Posterior cingulate gyrus (tissue), 11 donors: ENCODE results near the gene KIF13A.
"Not testable (repeated sequence)": the region's sequence is repeated elsewhere in the genome, so short reads cannot be mapped to it uniquely, and the experiment has no call there.

Source experiments
- DNase-seq, 10 donors: peaks; one replicate each; pipeline versions ENCODE4 v3.0.0 to v3.0.0-alpha.2; 2020 to 2021; ENCODE audit warnings: mixed read lengths in 3 of 10
- intact Hi-C: fragments of 100-400 bp; cut with DNase I; formaldehyde crosslinking; loops from one replicate; pipeline ENCODE4 v1.15.1; 2023

KIF13A gene

GRCh38 chr6:17859846-17860245 is 127.6 kb downstream of the KIF13A start:
- intact Hi-C loops, result no loop called here
- DNase-seq, result no peak

GRCh38 chr6:17858584-17858983 is 128.9 kb downstream of the KIF13A start:
- intact Hi-C loops, result no loop called here
- DNase-seq, result no peak

GRCh38 chr6:17857188-17857587 is 130.2 kb downstream of the KIF13A start:
- DNase-seq, intact Hi-C loops: not testable (repeated sequence)

GRCh38 chr6:17856306-17856705 is 131.1 kb downstream of the KIF13A start:
- intact Hi-C loops, result no loop called here
- no peak for DNase-seq

- intact Hi-C loops, result no loop called here
- DNase-seq, result no peak
Observed at GRCh38 chr6:17855381-17855780, 132.1 kb downstream of the KIF13A start.

- intact Hi-C loops, result no loop called here
- no peak for DNase-seq
Observed at GRCh38 chr6:17853533-17853932, 133.9 kb downstream of the KIF13A start.

- no peak for DNase-seq
- intact Hi-C loops, result no loop called here
Observed at GRCh38 chr6:17851720-17852161, 135.7 kb downstream of the KIF13A start.

- DNase-seq, result no peak
- intact Hi-C loops, result no loop called here
Observed at GRCh38 chr6:17851001-17851719, 136.3 kb downstream of the KIF13A start.

- intact Hi-C loops, result no loop called here
- no peak for DNase-seq
Observed at GRCh38 chr6:17850281-17850680, 137.2 kb downstream of the KIF13A start.

GRCh38 chr6:17847203-17847760 is 140.2 kb downstream of the KIF13A start:
- no peak for DNase-seq
- intact Hi-C loops, result no loop called here

- no peak for DNase-seq
- intact Hi-C loops, result no loop called here
Observed at GRCh38 chr6:17846762-17847161, 140.7 kb downstream of the KIF13A start.

- intact Hi-C loops, result no loop called here
- no peak for DNase-seq
Observed at GRCh38 chr6:17845598-17845997, 141.8 kb downstream of the KIF13A start.

GRCh38 chr6:17844967-17845366 is 142.5 kb downstream of the KIF13A start:
- intact Hi-C loops, DNase-seq: not testable (repeated sequence)

- intact Hi-C loops, result no loop called here
- DNase-seq, result no peak
Observed at GRCh38 chr6:17842934-17843821, 144.3 kb downstream of the KIF13A start.

- DNase-seq, result no peak
- intact Hi-C loops, result no loop called here
Observed at GRCh38 chr6:17842014-17842776, 145.2 kb downstream of the KIF13A start.

- DNase-seq, result no peak
- intact Hi-C loops, result loop anchor here (10.0 kb wide), 1 partner anchor 145 kb away; the partner anchor contains the start of gene KIF13A
Observed at GRCh38 chr6:17839513-17840223, 147.8 kb downstream of the KIF13A start.

- intact Hi-C loops, result loop anchor here (10.0 kb wide), 1 partner anchor 149 kb away; the partner anchor contains the start of gene KIF13A
- DNase-seq, result no peak
Observed at GRCh38 chr6:17836293-17836692, 151.1 kb downstream of the KIF13A start.

- intact Hi-C loops, result loop anchor here (10.0 kb wide), 1 partner anchor 149 kb away; the partner anchor contains the start of gene KIF13A
- no peak for DNase-seq
Observed at GRCh38 chr6:17835784-17836183, 151.7 kb downstream of the KIF13A start.

- DNase-seq, result no peak
- intact Hi-C loops, result loop anchor here (5.0 to 10.0 kb wide), 2 partner anchors 154 to 291 kb away; partner anchors contain the start of genes KIF13A and NHLRC1
Observed at GRCh38 chr6:17831135-17831534, 156.3 kb downstream of the KIF13A start.
